Liver (tissue), 9 donors: Measurements from ENCODE around the gene S100A1. TPM values are rescaled to one million over a fixed set of nuclear protein-coding genes. Genes with fewer than 3 reads are reported as not detected.

Source experiments
- DNase-seq: peaks from one replicate; pipeline ENCODE4 v3.0.0-alpha.2; 2017; ENCODE audit warnings: low spot score
- H3K27ac ChIP-seq, 2 donors: one replicate each; pipeline ENCODE4 v1.7.0; 2013; ENCODE audit warnings: inconsistent platforms in 2 of 2, low read length in 2 of 2, control low read depth in 1 of 2, low read depth in 1 of 2, mild to moderate bottlenecking in 1 of 2
- H3K27me3 ChIP-seq, 4 donors: one replicate each; pipeline versions ENCODE4 v1.6.1 to v1.7.0; 2013; ENCODE audit warnings: low read length in 3 of 4, inconsistent platforms in 1 of 4, mild to moderate bottlenecking in 1 of 4, moderate library complexity in 1 of 4; ENCODE audit not compliant: control insufficient read depth in 4 of 4, insufficient read depth in 4 of 4
- H3K36me3 ChIP-seq, 4 donors: one replicate each; pipeline versions ENCODE4 v1.6.1 to v1.7.0; 2013; ENCODE audit warnings: low read length in 3 of 4, mild to moderate bottlenecking in 3 of 4, low read depth in 1 of 4, moderate library complexity in 1 of 4; ENCODE audit not compliant: control insufficient read depth in 4 of 4, insufficient read depth in 3 of 4
- H3K4me1 ChIP-seq, 4 donors: one replicate each; pipeline versions ENCODE4 v1.6.1 to v1.7.0; 2013; ENCODE audit warnings: low read length in 3 of 4, mild to moderate bottlenecking in 3 of 4, moderate library complexity in 1 of 4; ENCODE audit not compliant: control insufficient read depth in 4 of 4, insufficient read depth in 4 of 4
- H3K4me3 ChIP-seq, 3 donors: one replicate each; pipeline versions ENCODE4 v1.6.1 to v1.7.0; 2013; ENCODE audit warnings: low read length in 3 of 3, control low read depth in 1 of 3, low read depth in 1 of 3, mild to moderate bottlenecking in 1 of 3
- H3K9ac ChIP-seq, 2 donors: one replicate each; pipeline ENCODE4 v1.7.0; 2013; ENCODE audit warnings: low read length in 2 of 2, mild to moderate bottlenecking in 2 of 2, moderate library complexity in 2 of 2, control low read depth in 1 of 2, low read depth in 1 of 2
- H3K9me3 ChIP-seq, 4 donors: one replicate each; pipeline versions ENCODE4 v1.6.1 to v1.7.0; 2013; ENCODE audit warnings: low read length in 3 of 4; ENCODE audit not compliant: control insufficient read depth in 4 of 4
- ATF3 ChIP-seq: IDR thresholded peaks from 2 replicates; pipeline ENCODE4 v1.6.1; 2016; ENCODE audit warnings: antibody characterized with exemption
- CTCF ChIP-seq: fragments of 150-350 bp; IDR thresholded peaks from 2 replicates; pipeline ENCODE4 v1.5.1; 2017; ENCODE audit warnings: improper control_type of control experiment, low read depth, low read length; ENCODE audit not compliant: missing input control
- EGR1 ChIP-seq, 2 donors: IDR thresholded peaks; 2 replicates each; pipeline ENCODE4 v1.6.1; 2016 to 2018; ENCODE audit warnings: antibody characterized with exemption in 2 of 2, low read depth in 2 of 2
- FOXA1 ChIP-seq: IDR thresholded peaks from 2 replicates; pipeline ENCODE4 v1.6.1; 2016; ENCODE audit warnings: antibody characterized with exemption
- FOXA2 ChIP-seq: IDR thresholded peaks from 2 replicates; pipeline ENCODE4 v1.6.1; 2016; ENCODE audit warnings: antibody characterized with exemption
- GABPA ChIP-seq, 2 donors: IDR thresholded peaks in 1 of 2; conservative IDR thresholded peaks in 1 of 2; 2 replicates each; pipeline ENCODE4 v1.6.1; 2016; ENCODE audit warnings: antibody characterized with exemption in 2 of 2, mild to moderate bottlenecking in 1 of 2, moderate library complexity in 1 of 2
- HNF4A ChIP-seq, 2 donors: conservative IDR thresholded peaks; 2 replicates each; pipeline ENCODE4 v1.6.1; 2016; ENCODE audit warnings: antibody characterized with exemption in 2 of 2, mild to moderate bottlenecking in 2 of 2
- HNF4G ChIP-seq: IDR thresholded peaks from 2 replicates; pipeline ENCODE4 v1.6.1; 2016; ENCODE audit warnings: antibody characterized with exemption
- JUND ChIP-seq, 2 donors: IDR thresholded peaks; 2 replicates each; pipeline ENCODE4 v1.6.1; 2016; ENCODE audit warnings: antibody characterized with exemption in 2 of 2
- MAX ChIP-seq: IDR thresholded peaks from 2 replicates; pipeline ENCODE4 v1.6.1; 2016; ENCODE audit warnings: antibody characterized with exemption
- NR2F2 ChIP-seq: IDR thresholded peaks from 2 replicates; pipeline ENCODE4 v1.6.1; 2016; ENCODE audit warnings: antibody characterized with exemption
- RAD21 ChIP-seq, 2 donors: IDR thresholded peaks; 2 replicates each; pipeline ENCODE4 v1.6.1; 2016; ENCODE audit warnings: antibody characterized with exemption in 2 of 2, mild to moderate bottlenecking in 2 of 2
- REST ChIP-seq: IDR thresholded peaks from 2 replicates; pipeline ENCODE4 v1.6.1; 2016; ENCODE audit warnings: antibody characterized with exemption, mild to moderate bottlenecking
- RXRA ChIP-seq, 2 donors: IDR thresholded peaks; 2 replicates each; pipeline ENCODE4 v1.6.1; 2017 to 2018; ENCODE audit warnings: antibody characterized with exemption in 2 of 2, mild to moderate bottlenecking in 1 of 2
- SP1 ChIP-seq: IDR thresholded peaks from 2 replicates; pipeline ENCODE4 v1.6.1; 2018; ENCODE audit warnings: antibody characterized with exemption, mild to moderate bottlenecking
- TAF1 ChIP-seq: conservative IDR thresholded peaks from 2 replicates; pipeline ENCODE4 v1.6.1; 2016; ENCODE audit warnings: antibody characterized with exemption, mild to moderate bottlenecking
- YY1 ChIP-seq: IDR thresholded peaks from 2 replicates; pipeline ENCODE4 v1.6.1; 2016; ENCODE audit warnings: antibody characterized with exemption, mild to moderate bottlenecking
- ZBTB33 ChIP-seq: IDR thresholded peaks from 2 replicates; pipeline ENCODE4 v1.6.1; 2016; ENCODE audit warnings: antibody characterized with exemption
- WGBS: extraction: QIAGEN DNeasy Blood & Tissue Kit; methylation state at CpG from one replicate; pipeline ENCODE4 v1.1.7; 2013; 5-methylcytosine and 5-hydroxymethylcytosine counted together
- polyA plus RNA-seq, 2 donors: library from polyadenylated mRNA; stranded (reverse) in 1 of 2; unstranded in 1 of 2; fragments of 200-250 nt in 1 of 2; fragments of >200 nt in 1 of 2; fragmentation: Nextera tagmentation in 1 of 2; extraction: Ambion mirVana in 1 of 2; gene quantifications; one replicate each; pipeline versions ENCODE4 v1.2.1 to v1.2.3, GENCODE V29; 2013 to 2015
- total RNA-seq, 2 donors: library from RNA; depleted of rRNA; stranded (reverse); fragments of >200 nt; gene quantifications; one replicate each; pipeline ENCODE4 v1.2.3, GENCODE V29; 2014
- donor health status: healthy.
- donor health status: healthy.
- donor health status: healthy.
- donor health status: healthy.
- donor health status: healthy.

S100A1 gene
- total and polyA plus RNA-seq, 4 donors: 0.21 to 0.33 (median 0.29) TPM

GRCh38 chr1:153608089-153608682, 20.0 kb upstream of the S100A1 start:
- H3K4me3 ChIP-seq: peak overlapping the region; percentile 21 to 62 (median 51)
- WGBS: 80% methylated on average over 7 of the region's 7 CpGs
- no peaks in the 10 kb centered on the region for H3K27me3 ChIP-seq
- peaks cover 12 to 37% (median 27%) of the 10 kb centered on the region in 4 donors for H3K4me1 ChIP-seq
- peak overlapping the region in 1 of 2 donors; percentile 94 for H3K9ac ChIP-seq
- TF ChIP-seq FOXA2: no peak
- no peak for TF ChIP-seq YY1
- no peak for TF ChIP-seq HNF4A (conservative IDR thresholded peaks at IDR 0.05)
- TF ChIP-seq MAX: no peak
- TF ChIP-seq RAD21 (IDR thresholded peaks at IDR 0.05): no peak
- no peak for TF ChIP-seq SP1
- no peak for TF ChIP-seq ZBTB33
- no peak for TF ChIP-seq TAF1
- TF ChIP-seq NR2F2: no peak
- no peak for TF ChIP-seq EGR1 (IDR thresholded peaks at IDR 0.05; ENCODE audit: low read depth in 2 of 2)
- TF ChIP-seq CTCF: no peak
- no peak for TF ChIP-seq ATF3
- no peak for TF ChIP-seq HNF4G
- no peak for TF ChIP-seq REST
- TF ChIP-seq GABPA (IDR thresholded peaks at IDR 0.05 in 1 of 2, conservative IDR thresholded peaks at IDR 0.05 in 1 of 2): no peak
- TF ChIP-seq JUND (IDR thresholded peaks at IDR 0.05): no peak
- no peak for TF ChIP-seq RXRA (IDR thresholded peaks at IDR 0.05)
- no peak for TF ChIP-seq FOXA1
- H3K27ac ChIP-seq: peak overlapping the region; percentile 94 to 99
- H3K9me3 ChIP-seq: no peaks in the 10 kb centered on the region
- DNase-seq: no peak
- peaks cover 0 to 10% (median 5%) of the 10 kb centered on the region in 4 donors for H3K36me3 ChIP-seq
